Osteoblast (primary cell): Measurements from ENCODE around the gene MTCH1. TPM values are rescaled to one million over a fixed set of nuclear protein-coding genes. Genes with fewer than 3 reads are reported as not detected.

ENCODE experiments used
- DNase-seq: peaks from one replicate; pipeline ENCODE4 v3.0.0; 2011; ENCODE audit warnings: low spot score, mixed read lengths; ENCODE audit not compliant: insufficient read length; ENCODE audit errors: missing footprints
- H2AFZ ChIP-seq: 2 replicates; pipeline ENCODE4 v1.6.0; 2011; ENCODE audit warnings: mild to moderate bottlenecking, low read length
- H3K27ac ChIP-seq: 2 replicates; pipeline ENCODE4 v1.5.1; 2011; ENCODE audit warnings: mild to moderate bottlenecking, low read depth, low read length, moderate library complexity
- H3K27me3 ChIP-seq: 2 replicates; pipeline ENCODE4 v1.6.0; 2012; ENCODE audit warnings: mild to moderate bottlenecking, control low read depth, inconsistent platforms, low read length, moderate library complexity; ENCODE audit not compliant: insufficient read depth
- H3K36me3 ChIP-seq: 2 replicates; pipeline ENCODE4 v1.5.1; 2011; ENCODE audit warnings: mild to moderate bottlenecking, low read length, control low read depth, moderate library complexity; ENCODE audit not compliant: insufficient read depth
- H3K4me1 ChIP-seq: 2 replicates; pipeline ENCODE4 v1.5.1; 2011; ENCODE audit warnings: mild to moderate bottlenecking, low read length, control low read depth, moderate library complexity; ENCODE audit not compliant: insufficient read depth
- H3K4me2 ChIP-seq: 2 replicates; pipeline ENCODE4 v1.6.0; 2011; ENCODE audit warnings: mild to moderate bottlenecking, low read length; ENCODE audit not compliant: insufficient read depth
- H3K4me3 ChIP-seq: fragments of 200-600 bp; sonication (generic); 3 replicates; pipeline ENCODE4 v1.5.1; 2012; ENCODE audit warnings: mild to moderate bottlenecking, low read length, inconsistent platforms; ENCODE audit not compliant: insufficient read depth
- H3K79me2 ChIP-seq: 2 replicates; pipeline ENCODE4 v1.6.0; 2012; ENCODE audit warnings: mild to moderate bottlenecking, low read length, control low read depth, inconsistent platforms; ENCODE audit not compliant: insufficient read depth
- H3K9me3 ChIP-seq: 2 replicates; pipeline ENCODE4 v1.5.1; 2011; ENCODE audit warnings: low read depth, low read length, control low read depth
- H4K20me1 ChIP-seq: 2 replicates; pipeline ENCODE4 v1.6.0; 2012; ENCODE audit warnings: mild to moderate bottlenecking, low read length, control low read depth; ENCODE audit not compliant: insufficient read depth
- total RNA-seq: library from RNA; depleted of rRNA; stranded (reverse); fragments of >200 nt; gene quantifications from 2 replicates; pipeline ENCODE4 v1.2.3, GENCODE V29; 2012
- TF ChIP-seq, protein P1 (sequence below): IDR thresholded peaks from 2 replicates; pipeline ENCODE4 v1.5.1; 2011; ENCODE audit warnings: mild to moderate bottlenecking, low read depth, low read length, moderate library complexity; ENCODE audit errors: extremely low read depth

MTCH1 gene
- total RNA-seq, 1 donor = 185 TPM

DNA sequence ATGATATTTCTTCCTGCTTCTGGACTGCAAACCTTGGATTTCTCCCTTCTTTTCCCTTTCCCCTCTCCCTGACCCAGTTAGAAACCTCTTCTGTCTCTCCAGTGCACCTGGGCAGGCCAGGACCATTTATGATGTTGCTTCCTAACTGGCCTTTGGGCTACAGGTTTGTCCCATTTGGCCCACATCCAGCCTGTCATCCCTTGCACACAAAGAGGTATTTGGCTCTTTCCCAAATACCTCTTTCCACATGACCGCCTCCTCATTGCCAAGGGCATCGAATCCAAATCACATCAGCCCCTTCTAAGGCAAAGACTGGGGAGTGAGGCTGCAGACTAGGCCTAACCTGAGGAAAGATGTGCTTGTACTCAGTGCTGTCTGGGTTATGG lies 33.1 kb upstream of the MTCH1 start:
- Histone ChIP-seq H3K79me2 (no peaks in the 10 kb centered on the region), H3K27ac (no peak overlapping the region), H3K9me3 (no peaks in the 10 kb centered on the region), H3K36me3 (no peaks in the 10 kb centered on the region), H4K20me1 (no peaks in the 10 kb centered on the region), H3K4me2 (no peak overlapping the region), H2AFZ (no peak overlapping the region), H3K4me3 (no peak overlapping the region), H3K4me1 (peaks cover 4% of the 10 kb centered on the region), H3K27me3 (no peaks in the 10 kb centered on the region)
- no peak for DNase-seq
- TF ChIP-seq, protein P1, sequence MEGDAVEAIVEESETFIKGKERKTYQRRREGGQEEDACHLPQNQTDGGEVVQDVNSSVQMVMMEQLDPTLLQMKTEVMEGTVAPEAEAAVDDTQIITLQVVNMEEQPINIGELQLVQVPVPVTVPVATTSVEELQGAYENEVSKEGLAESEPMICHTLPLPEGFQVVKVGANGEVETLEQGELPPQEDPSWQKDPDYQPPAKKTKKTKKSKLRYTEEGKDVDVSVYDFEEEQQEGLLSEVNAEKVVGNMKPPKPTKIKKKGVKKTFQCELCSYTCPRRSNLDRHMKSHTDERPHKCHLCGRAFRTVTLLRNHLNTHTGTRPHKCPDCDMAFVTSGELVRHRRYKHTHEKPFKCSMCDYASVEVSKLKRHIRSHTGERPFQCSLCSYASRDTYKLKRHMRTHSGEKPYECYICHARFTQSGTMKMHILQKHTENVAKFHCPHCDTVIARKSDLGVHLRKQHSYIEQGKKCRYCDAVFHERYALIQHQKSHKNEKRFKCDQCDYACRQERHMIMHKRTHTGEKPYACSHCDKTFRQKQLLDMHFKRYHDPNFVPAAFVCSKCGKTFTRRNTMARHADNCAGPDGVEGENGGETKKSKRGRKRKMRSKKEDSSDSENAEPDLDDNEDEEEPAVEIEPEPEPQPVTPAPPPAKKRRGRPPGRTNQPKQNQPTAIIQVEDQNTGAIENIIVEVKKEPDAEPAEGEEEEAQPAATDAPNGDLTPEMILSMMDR = no peak

DNA sequence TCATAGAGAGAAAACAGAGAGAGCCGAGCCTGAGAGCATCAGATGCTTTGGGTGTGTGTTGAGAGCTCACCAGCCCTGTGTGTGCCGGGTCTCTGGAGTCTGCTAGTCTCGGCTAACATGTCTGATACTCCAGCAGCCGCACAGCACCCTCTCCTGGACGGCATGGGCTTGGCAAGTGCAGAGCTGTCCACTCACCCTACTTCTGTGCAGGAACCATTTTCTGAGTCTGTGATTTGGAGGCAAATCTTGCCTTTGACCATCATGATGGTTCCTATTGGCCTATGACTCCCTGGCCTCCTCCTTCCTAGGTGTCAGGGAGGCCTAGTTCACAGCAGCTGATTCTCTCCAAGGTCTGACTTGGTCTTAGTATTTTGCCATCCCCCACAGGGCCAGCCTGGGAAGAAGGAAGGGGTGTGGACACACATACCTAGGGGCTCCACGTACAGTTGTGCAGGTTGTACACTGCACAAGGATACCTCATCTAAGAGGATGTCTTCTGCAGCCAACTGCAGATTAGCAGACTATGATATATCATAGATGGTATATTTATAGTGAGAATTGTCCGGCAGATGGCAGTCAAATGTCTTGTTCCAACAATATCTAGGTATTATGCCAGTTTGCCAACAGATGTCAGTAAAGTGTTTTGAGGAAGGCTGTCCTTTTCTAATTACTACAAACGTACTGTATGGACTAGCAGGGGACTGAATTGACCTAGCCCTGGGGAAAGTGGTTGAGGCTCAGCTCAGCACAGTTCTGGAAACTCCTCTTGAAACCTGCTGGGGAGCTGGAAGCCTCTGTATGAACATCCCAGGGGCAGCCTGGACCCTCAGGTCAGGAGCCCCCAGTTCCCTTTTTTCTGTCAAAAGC lies 32.4 kb upstream of the MTCH1 start:
- DNase-seq = peak; percentile 96
- no peak overlapping the region for H3K4me3 ChIP-seq
- no peaks in the 10 kb centered on the region for H3K27me3 ChIP-seq
- TF ChIP-seq, protein P1 = peak; percentile 90
- peak overlapping the region; percentile 64 for H2AFZ ChIP-seq
- no peaks in the 10 kb centered on the region for H3K79me2 ChIP-seq
- no peak overlapping the region for H3K27ac ChIP-seq
- H3K9me3 ChIP-seq = no peaks in the 10 kb centered on the region
- peak overlapping the region; percentile 53 for H3K4me2 ChIP-seq
- no peaks in the 10 kb centered on the region for H4K20me1 ChIP-seq
- H3K4me1 ChIP-seq = peaks cover 4% of the 10 kb centered on the region
- no peaks in the 10 kb centered on the region for H3K36me3 ChIP-seq

DNA sequence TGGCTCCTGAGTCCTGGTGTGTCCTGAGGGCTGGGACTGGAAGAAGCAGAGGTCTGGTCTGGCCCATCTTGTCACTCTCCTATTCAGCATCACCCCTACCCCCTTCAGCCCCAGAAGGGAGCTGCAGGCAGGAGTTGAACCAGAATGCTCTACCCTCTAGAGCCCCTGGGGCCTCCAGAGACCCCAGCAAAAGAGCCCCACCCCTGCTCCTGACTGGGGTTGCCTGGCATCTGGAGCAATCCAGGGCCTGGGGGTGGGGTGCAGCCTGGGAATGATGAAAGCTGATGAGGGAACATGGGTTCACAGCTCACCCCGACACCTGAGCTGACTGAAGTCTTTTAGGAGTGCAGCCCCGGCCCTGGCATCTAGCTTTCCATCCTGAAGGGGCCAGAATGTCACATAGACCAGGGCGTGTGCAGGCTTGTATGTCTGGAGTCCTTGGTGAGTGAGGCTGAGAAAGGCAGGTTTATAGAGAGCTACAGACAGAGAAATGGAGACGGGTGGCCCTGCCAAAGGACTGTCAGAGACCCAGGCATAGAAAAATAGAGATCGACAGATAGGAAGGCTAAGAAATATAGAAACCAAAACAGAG lies 31.7 kb upstream of the MTCH1 start:
- H2AFZ ChIP-seq = peak overlapping the region; percentile 64
- H4K20me1 ChIP-seq = no peaks in the 10 kb centered on the region
- H3K4me2 ChIP-seq = peak overlapping the region; percentile 53
- TF ChIP-seq, protein P1 = no peak
- no peaks in the 10 kb centered on the region for H3K9me3 ChIP-seq
- no peaks in the 10 kb centered on the region for H3K27me3 ChIP-seq
- DNase-seq = no peak
- H3K36me3 ChIP-seq = no peaks in the 10 kb centered on the region
- H3K79me2 ChIP-seq = no peaks in the 10 kb centered on the region
- H3K4me3 ChIP-seq = no peak overlapping the region
- no peak overlapping the region for H3K27ac ChIP-seq
- peaks cover 4% of the 10 kb centered on the region for H3K4me1 ChIP-seq

DNA sequence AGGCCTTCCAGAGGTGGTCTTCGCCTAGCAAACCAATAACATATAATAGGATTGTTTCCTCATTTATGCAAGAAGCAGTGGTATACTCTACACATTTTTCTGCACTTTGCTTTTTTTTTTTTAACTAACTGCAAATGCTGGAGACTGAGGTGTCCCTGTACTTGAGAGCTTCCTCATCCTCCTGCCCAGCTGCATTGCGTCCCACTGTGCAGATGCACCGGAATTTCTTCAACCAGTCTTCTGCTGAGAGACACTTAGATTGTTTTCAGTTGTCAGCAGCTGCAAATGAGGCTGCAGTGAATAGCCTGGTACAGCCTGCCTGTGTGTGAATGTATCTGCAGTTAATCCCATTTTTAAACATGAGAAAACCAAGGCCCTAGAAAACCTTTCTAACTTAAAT lies 31.0 kb upstream of the MTCH1 start:
- Histone ChIP-seq H3K4me3 (no peak overlapping the region), H3K9me3 (no peaks in the 10 kb centered on the region), H3K36me3 (no peaks in the 10 kb centered on the region), H3K79me2 (no peaks in the 10 kb centered on the region), H3K27me3 (no peaks in the 10 kb centered on the region), H2AFZ (no peak overlapping the region), H4K20me1 (no peaks in the 10 kb centered on the region), H3K27ac (no peak overlapping the region), H3K4me1 (peaks cover 5% of the 10 kb centered on the region), H3K4me2 (no peak overlapping the region)
- DNase-seq = no peak
- TF ChIP-seq, protein P1 = no peak
